GM12891 (cell line): Measurements from ENCODE around the gene WNT16.

Experiments used
- DNase-seq: peaks from one replicate; pipeline ENCODE4 v3.0.0; 2011; ENCODE audit warnings: low spot score; ENCODE audit not compliant: insufficient read length
- FAIRE-seq: peaks from 2 replicates; lab custom pipeline; 2011; peaks lifted over from hg19 to GRCh38; lab: Jason Lieb, UNC
- PAX5 ChIP-seq: IDR thresholded peaks from 2 replicates; pipeline ENCODE4 v1.6.1; 2011; ENCODE audit warnings: low read length, moderate library complexity, mild to moderate bottlenecking; ENCODE audit not compliant: insufficient read depth, severe bottlenecking
- POLR2A ChIP-seq: IDR thresholded peaks from 2 replicates; pipeline ENCODE4 v1.6.1; 2011; ENCODE audit warnings: low read depth, low read length, control low read depth
- POLR2AphosphoS5 ChIP-seq: IDR thresholded peaks from 2 replicates; pipeline ENCODE4 v1.6.1; 2011; ENCODE audit warnings: low read depth, low read length, control low read depth
- POU2F2 ChIP-seq: IDR thresholded peaks from 2 replicates; pipeline ENCODE4 v1.6.1; 2011; ENCODE audit warnings: low read depth, mild to moderate bottlenecking, control low read depth, low read length, moderate library complexity
- SPI1 ChIP-seq: IDR thresholded peaks from 2 replicates; pipeline ENCODE4 v1.6.1; 2011; ENCODE audit warnings: low read depth, low read length, control low read depth
- TAF1 ChIP-seq: IDR thresholded peaks from 2 replicates; pipeline ENCODE4 v1.6.1; 2011; ENCODE audit warnings: low read depth, low read length, control low read depth

Gene WNT16

GRCh38 chr7:121330053-121330833 is 1.4 kb downstream of the WNT16 start:
- no peak for FAIRE-seq
- no peak for DNase-seq
- TF ChIP-seq POLR2A: no peak
- no peak for TF ChIP-seq POLR2AphosphoS5
- no peak for TF ChIP-seq PAX5
- no peak for TF ChIP-seq SPI1
- no peak for TF ChIP-seq TAF1
- no peak for TF ChIP-seq POU2F2

GRCh38 chr7:121331048-121331447 is 2.2 kb downstream of the WNT16 start:
- FAIRE-seq: no peak
- TF ChIP-seq SPI1: no peak
- TF ChIP-seq PAX5: no peak
- no peak for TF ChIP-seq POLR2A
- TF ChIP-seq POLR2AphosphoS5: no peak
- TF ChIP-seq TAF1: no peak
- no peak for TF ChIP-seq POU2F2
- no peak for DNase-seq

DNA sequence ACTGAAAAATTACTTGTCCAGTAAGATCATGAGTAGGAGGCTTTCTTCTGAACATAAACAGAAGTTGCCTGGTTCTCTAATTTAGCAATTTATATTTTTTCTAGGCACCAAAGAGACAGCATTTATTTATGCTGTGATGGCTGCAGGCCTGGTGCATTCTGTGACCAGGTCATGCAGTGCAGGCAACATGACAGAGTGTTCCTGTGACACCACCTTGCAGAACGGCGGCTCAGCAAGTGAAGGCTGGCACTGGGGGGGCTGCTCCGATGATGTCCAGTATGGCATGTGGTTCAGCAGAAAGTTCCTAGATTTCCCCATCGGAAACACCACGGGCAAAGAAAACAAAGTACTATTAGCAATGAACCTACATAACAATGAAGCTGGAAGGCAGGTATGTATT is 2.8 kb downstream of the WNT16 start:
- DNase-seq (no peak), FAIRE-seq (no peak)

GRCh38 chr7:121334376-121334775 is 5.6 kb downstream of the WNT16 start:
- FAIRE-seq (no peak), DNase-seq (no peak)
- no peak for TF ChIP-seq SPI1
- no peak for TF ChIP-seq POLR2A
- no peak for TF ChIP-seq PAX5

More for the DNA sequence above, 2.8 kb downstream of the WNT16 start:
- TF ChIP-seq POLR2AphosphoS5 (no peak), PAX5 (no peak), POLR2A (no peak), POU2F2 (no peak), SPI1 (no peak), TAF1 (no peak)

GRCh38 chr7:121334875-121335648 is 6.3 kb downstream of the WNT16 start:
- DNase-seq: no peak
- TF ChIP-seq SPI1: no peak
- TF ChIP-seq POLR2A: no peak
- TF ChIP-seq POU2F2: no peak
- no peak for TF ChIP-seq TAF1
- TF ChIP-seq POLR2AphosphoS5: no peak
- TF ChIP-seq PAX5: no peak
- no peak for FAIRE-seq

DNA sequence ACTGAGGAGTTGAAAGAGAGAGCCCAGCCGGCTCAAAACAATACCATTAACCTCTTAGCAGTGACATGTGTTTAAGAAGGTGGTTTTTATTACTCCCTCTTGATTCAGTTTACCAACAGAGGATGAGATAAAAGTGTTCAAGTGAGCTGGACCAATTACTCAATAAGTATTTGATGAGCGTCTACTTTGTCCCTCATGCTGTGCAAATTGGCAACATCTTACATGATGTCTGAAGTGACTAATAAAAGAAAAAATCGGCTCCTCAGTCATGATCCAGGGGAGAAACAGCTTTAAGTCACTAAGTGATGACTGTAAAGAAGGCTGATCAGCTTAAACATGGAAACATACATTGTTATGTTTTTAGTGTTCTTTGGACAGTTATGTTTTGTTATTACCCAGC is 7.8 kb downstream of the WNT16 start:
- TF ChIP-seq SPI1 (no peak), POLR2A (no peak), POLR2AphosphoS5 (no peak), POU2F2 (no peak), PAX5 (no peak), TAF1 (no peak)
- DNase-seq: no peak
- no peak for FAIRE-seq

- FAIRE-seq: peak; percentile 16
- no peak for DNase-seq
- TF ChIP-seq PAX5: no peak
- TF ChIP-seq POU2F2: no peak
- no peak for TF ChIP-seq SPI1
- TF ChIP-seq POLR2AphosphoS5: no peak
- TF ChIP-seq POLR2A: no peak
- TF ChIP-seq TAF1: no peak
Measured at GRCh38 chr7:121337398-121337797, 8.6 kb downstream of the WNT16 start.

DNA sequence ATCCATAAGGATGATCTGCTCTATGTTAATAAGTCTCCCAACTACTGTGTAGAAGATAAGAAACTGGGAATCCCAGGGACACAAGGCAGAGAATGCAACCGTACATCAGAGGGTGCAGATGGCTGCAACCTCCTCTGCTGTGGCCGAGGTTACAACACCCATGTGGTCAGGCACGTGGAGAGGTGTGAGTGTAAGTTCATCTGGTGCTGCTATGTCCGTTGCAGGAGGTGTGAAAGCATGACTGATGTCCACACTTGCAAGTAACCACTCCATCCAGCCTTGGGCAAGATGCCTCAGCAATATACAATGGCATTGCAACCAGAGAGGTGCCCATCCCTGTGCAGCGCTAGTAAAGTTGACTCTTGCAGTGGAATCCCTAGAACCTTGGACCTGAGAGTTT is 10.3 kb downstream of the WNT16 start:
- DNase-seq (no peak), FAIRE-seq (no peak)
- TF ChIP-seq SPI1 (no peak), POLR2A (no peak)

- DNase-seq (no peak), FAIRE-seq (no peak)
- TF ChIP-seq PAX5: no peak
- no peak for TF ChIP-seq POLR2A
Measured at GRCh38 chr7:121341933-121342332, 13.1 kb downstream of the WNT16 start.

- no peak for TF ChIP-seq SPI1
- DNase-seq (no peak), FAIRE-seq (no peak)
Measured at GRCh38 chr7:121342631-121343030, 13.8 kb downstream of the WNT16 start.

- DNase-seq (no peak), FAIRE-seq (no peak)
- TF ChIP-seq POU2F2: no peak
Measured at GRCh38 chr7:121343302-121343701, 14.5 kb downstream of the WNT16 start.
